Muscle layer of colon (tissue), 2 donors: ENCODE data around the gene MTG2.

Experiments
- H3K27ac ChIP-seq: one replicate; pipeline ENCODE4 v1.7.0; 2013; ENCODE audit warnings: low read depth, mild to moderate bottlenecking, low read length, moderate library complexity
- H3K27me3 ChIP-seq, 2 donors: one replicate each; pipeline ENCODE4 v1.7.0; 2013; ENCODE audit warnings: low read length in 2 of 2, mild to moderate bottlenecking in 2 of 2; ENCODE audit not compliant: insufficient read depth in 2 of 2, control insufficient read depth in 1 of 2
- H3K36me3 ChIP-seq: one replicate; pipeline ENCODE4 v1.7.0; 2013; ENCODE audit warnings: mild to moderate bottlenecking, low read length; ENCODE audit not compliant: insufficient read depth
- H3K4me1 ChIP-seq: one replicate; pipeline ENCODE4 v1.7.0; 2013; ENCODE audit warnings: mild to moderate bottlenecking, low read length; ENCODE audit not compliant: insufficient read depth
- H3K4me3 ChIP-seq, 2 donors: one replicate each; pipeline ENCODE4 v1.7.0; 2013; ENCODE audit warnings: low read length in 2 of 2, low read depth in 1 of 2, mild to moderate bottlenecking in 1 of 2, moderate library complexity in 1 of 2
- H3K9ac ChIP-seq: one replicate; pipeline ENCODE4 v1.7.0; 2013; ENCODE audit warnings: low read length
- H3K9me3 ChIP-seq: one replicate; pipeline ENCODE4 v1.7.0; 2013; ENCODE audit warnings: mild to moderate bottlenecking, low read length
- donor health status: abdominal sarcoma.
- donor health status: Adenocarcinoma of cecum.

The MTG2 gene

GRCh38 chr20:62222266-62222850 is 39.5 kb downstream of the MTG2 start:
- Histone ChIP-seq H3K9ac (no peak overlapping the region), H3K4me3 (no peak overlapping the region), H3K27ac (no peak overlapping the region), H3K9me3 (no peaks in the 10 kb centered on the region), H3K4me1 (no peaks in the 10 kb centered on the region), H3K27me3 (peaks cover 9 to 65% of the 10 kb centered on the region in 2 donors), H3K36me3 (no peaks in the 10 kb centered on the region)

- H3K36me3 ChIP-seq = no peaks in the 10 kb centered on the region
- no peak overlapping the region for H3K4me3 ChIP-seq
- no peak overlapping the region for H3K9ac ChIP-seq
- peaks cover 9 to 65% of the 10 kb centered on the region in 2 donors for H3K27me3 ChIP-seq
- H3K4me1 ChIP-seq = no peaks in the 10 kb centered on the region
- no peaks in the 10 kb centered on the region for H3K9me3 ChIP-seq
- no peak overlapping the region for H3K27ac ChIP-seq
These were observed 40.1 kb downstream of the MTG2 start for GRCh38 chr20:62222972-62223371.

GRCh38 chr20:62223571-62223970 is 40.7 kb downstream of the MTG2 start:
- H3K36me3 ChIP-seq = no peaks in the 10 kb centered on the region
- no peaks in the 10 kb centered on the region for H3K9me3 ChIP-seq
- no peak overlapping the region for H3K27ac ChIP-seq
- H3K27me3 ChIP-seq = peaks cover 9 to 65% of the 10 kb centered on the region in 2 donors
- no peak overlapping the region for H3K9ac ChIP-seq
- H3K4me3 ChIP-seq = no peak overlapping the region
- H3K4me1 ChIP-seq = no peaks in the 10 kb centered on the region

GRCh38 chr20:62224113-62224855 is 41.5 kb downstream of the MTG2 start:
- Histone ChIP-seq H3K36me3 (no peaks in the 10 kb centered on the region), H3K4me3 (no peak overlapping the region), H3K27ac (no peak overlapping the region), H3K27me3 (peaks cover 9 to 58% of the 10 kb centered on the region in 2 donors), H3K9ac (no peak overlapping the region), H3K4me1 (no peaks in the 10 kb centered on the region), H3K9me3 (no peaks in the 10 kb centered on the region)

GRCh38 chr20:62225026-62225425 is 42.2 kb downstream of the MTG2 start:
- Histone ChIP-seq H3K27me3 (peaks cover 9 to 54% of the 10 kb centered on the region in 2 donors), H3K9ac (no peak overlapping the region), H3K9me3 (no peaks in the 10 kb centered on the region), H3K4me1 (no peaks in the 10 kb centered on the region), H3K36me3 (no peaks in the 10 kb centered on the region), H3K27ac (no peak overlapping the region), H3K4me3 (no peak overlapping the region)

- Histone ChIP-seq H3K27me3 (peaks cover 9 to 46% of the 10 kb centered on the region in 2 donors), H3K9me3 (no peaks in the 10 kb centered on the region), H3K27ac (no peak overlapping the region), H3K9ac (no peak overlapping the region), H3K36me3 (no peaks in the 10 kb centered on the region), H3K4me3 (no peak overlapping the region), H3K4me1 (no peaks in the 10 kb centered on the region)
These were observed 43.2 kb downstream of the MTG2 start for GRCh38 chr20:62225820-62226635.

- H3K4me3 ChIP-seq = no peak overlapping the region
- H3K27ac ChIP-seq = no peak overlapping the region
- H3K9ac ChIP-seq = no peak overlapping the region
- H3K9me3 ChIP-seq = no peaks in the 10 kb centered on the region
- H3K4me1 ChIP-seq = no peaks in the 10 kb centered on the region
- H3K27me3 ChIP-seq = peaks cover 9 to 37% of the 10 kb centered on the region in 2 donors
- H3K36me3 ChIP-seq = no peaks in the 10 kb centered on the region
These were observed 44.1 kb downstream of the MTG2 start for GRCh38 chr20:62226707-62227590.

- Histone ChIP-seq H3K4me1 (no peaks in the 10 kb centered on the region), H3K27me3 (peaks cover 6 to 37% of the 10 kb centered on the region in 2 donors), H3K36me3 (no peaks in the 10 kb centered on the region), H3K9me3 (no peaks in the 10 kb centered on the region), H3K27ac (no peak overlapping the region), H3K4me3 (no peak overlapping the region), H3K9ac (no peak overlapping the region)
These were observed 44.8 kb downstream of the MTG2 start for GRCh38 chr20:62227591-62227976.

GRCh38 chr20:62227977-62228958 is 45.4 kb downstream of the MTG2 start:
- Histone ChIP-seq H3K27ac (no peak overlapping the region), H3K9me3 (no peaks in the 10 kb centered on the region), H3K9ac (no peak overlapping the region), H3K36me3 (no peaks in the 10 kb centered on the region), H3K27me3 (peaks cover 4 to 37% of the 10 kb centered on the region in 2 donors), H3K4me1 (no peaks in the 10 kb centered on the region), H3K4me3 (no peak overlapping the region)

- H3K27me3 ChIP-seq = peaks cover 4 to 38% of the 10 kb centered on the region in 2 donors
- no peak overlapping the region for H3K27ac ChIP-seq
- no peak overlapping the region for H3K4me3 ChIP-seq
- no peaks in the 10 kb centered on the region for H3K4me1 ChIP-seq
- H3K36me3 ChIP-seq = no peaks in the 10 kb centered on the region
- no peak overlapping the region for H3K9ac ChIP-seq
- no peaks in the 10 kb centered on the region for H3K9me3 ChIP-seq
These were observed 46.2 kb downstream of the MTG2 start for GRCh38 chr20:62228982-62229545.
